Measurements from ENCODE around the gene LZTFL1. TPM values are rescaled to one million over a fixed set of nuclear protein-coding genes. Genes with fewer than 3 reads are reported as not detected.

Gene LZTFL1
- total and polyA plus RNA-seq, 2 donors = 13.8 to 39.1 TPM

DNA sequence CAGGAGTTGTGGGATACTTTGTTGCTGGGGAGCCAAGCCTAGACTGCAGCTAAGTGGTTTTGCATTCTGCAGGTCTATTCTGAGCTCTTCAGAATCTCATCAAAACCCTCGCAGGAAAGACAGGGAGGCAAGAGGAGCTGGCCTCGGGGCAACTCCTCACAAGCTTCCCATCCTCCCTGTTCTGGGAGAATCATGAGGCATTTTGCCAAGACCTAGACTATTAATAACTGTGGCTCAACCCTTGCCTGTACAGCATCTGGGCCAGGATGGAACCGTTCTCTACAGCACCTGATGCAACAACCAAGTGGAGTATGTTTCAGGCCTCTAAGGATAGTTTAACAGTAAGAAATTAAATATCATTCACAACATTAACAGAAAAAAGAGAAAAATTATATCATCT lies 25.4 kb downstream of the LZTFL1 start:
- no peak for DNase-seq (ENCODE audit: extremely low spot score)
- 49% methylated on average over 3 of the region's 3 CpGs for WGBS
- Histone ChIP-seq H3K4me1 (ENCODE audit: insufficient read depth) (peaks cover 1% of the 10 kb centered on the region), H3K4me3 (ENCODE audit: low read depth, low read length) (no peak overlapping the region), H3K36me3 (ENCODE audit: insufficient read depth) (no peaks in the 10 kb centered on the region), H3K27ac (ENCODE audit: low read depth) (no peak overlapping the region)

DNA sequence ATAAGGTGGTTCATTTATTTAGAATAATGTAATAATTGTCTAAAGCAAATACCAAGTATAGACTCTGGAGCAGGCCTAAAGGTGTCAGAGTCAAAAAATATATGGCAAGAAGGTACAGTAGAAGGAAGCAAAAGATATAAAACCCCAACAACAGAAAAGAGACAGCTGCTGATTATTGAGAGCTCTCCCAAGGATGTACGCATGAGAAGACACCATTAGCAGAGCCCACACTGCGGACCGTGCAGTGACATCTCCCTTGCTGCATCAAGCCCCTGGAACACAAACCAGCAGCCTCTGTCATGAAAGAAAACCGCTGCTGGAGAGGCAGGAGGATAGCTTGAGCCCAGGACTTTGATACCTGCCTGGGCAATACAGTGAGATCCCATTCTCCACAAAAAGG lies 27.6 kb downstream of the LZTFL1 start:
- Histone ChIP-seq H3K4me1 (ENCODE audit: insufficient read depth) (peaks cover 1% of the 10 kb centered on the region), H3K27ac (ENCODE audit: low read depth) (no peak overlapping the region), H3K36me3 (ENCODE audit: insufficient read depth) (no peaks in the 10 kb centered on the region), H3K4me3 (ENCODE audit: low read depth, low read length) (no peak overlapping the region)
- DNase-seq (ENCODE audit: extremely low spot score) = no peak
- 93% methylated on average over 4 of the region's 4 CpGs for WGBS

DNA sequence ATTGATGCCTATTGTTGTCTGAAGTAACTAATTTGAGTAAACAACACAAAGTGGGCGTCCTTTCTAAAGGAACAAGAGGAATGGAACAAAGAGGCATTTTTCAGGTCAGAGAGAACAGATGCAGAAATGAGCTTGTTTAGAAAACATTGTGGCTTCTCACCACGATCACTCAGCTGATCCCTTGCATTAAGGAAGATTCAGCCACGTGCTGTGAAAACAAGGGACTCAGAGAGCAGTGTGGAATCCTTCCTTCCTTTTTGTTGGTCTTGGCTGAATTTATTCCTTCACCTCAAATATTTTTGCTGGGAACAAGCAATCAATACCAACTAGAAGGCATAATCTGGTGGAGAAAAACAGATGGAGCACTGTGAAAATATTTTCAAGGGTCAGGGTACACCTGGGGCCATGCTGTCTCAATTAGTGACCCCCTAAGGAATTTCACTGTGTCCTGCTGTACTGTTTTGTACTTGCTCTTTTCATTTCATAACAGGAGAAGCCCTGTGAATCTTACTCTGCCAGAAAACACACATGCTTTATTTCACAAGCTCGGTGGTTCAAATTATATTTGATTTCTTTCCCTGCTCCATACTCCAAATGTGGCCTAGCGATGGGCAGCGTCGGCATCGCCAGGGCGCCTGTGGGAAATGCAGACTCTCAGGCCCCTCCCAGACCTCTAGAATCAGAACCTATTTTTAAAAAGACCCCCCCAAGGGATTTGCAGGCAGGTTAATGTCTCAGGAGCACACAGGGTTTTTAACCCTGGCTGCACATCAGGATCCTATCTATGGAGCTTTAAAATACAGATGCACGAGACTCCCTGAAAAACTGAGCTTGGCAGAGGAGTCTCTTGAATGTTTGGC lies 34.0 kb downstream of the LZTFL1 start:
- 67% methylated on average over 10 of the region's 10 CpGs for WGBS

DNA sequence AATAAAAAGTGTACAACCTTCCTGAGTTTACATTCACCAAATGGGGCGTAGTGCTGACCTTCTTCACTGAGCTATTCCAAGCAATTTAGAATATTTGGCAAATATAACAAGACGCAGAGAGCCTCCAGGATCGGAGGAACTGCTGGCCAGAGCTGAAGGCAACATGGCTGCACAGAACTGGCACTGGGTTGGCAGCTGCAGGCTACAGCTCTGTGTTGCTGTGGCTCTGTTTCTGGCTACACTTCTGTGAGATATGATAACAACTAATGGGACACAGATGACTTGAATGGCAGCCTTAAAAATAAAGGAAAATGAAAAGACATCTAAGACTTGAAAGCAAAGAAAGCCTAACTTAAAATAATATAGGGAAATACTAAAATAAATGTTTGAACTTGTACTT lies 34.8 kb downstream of the LZTFL1 start:
- H3K27ac ChIP-seq (ENCODE audit: low read depth) = no peak overlapping the region
- no peak for DNase-seq (ENCODE audit: extremely low spot score)
- H3K4me3 ChIP-seq (ENCODE audit: low read depth, low read length) = no peak overlapping the region
- H3K4me1 ChIP-seq (ENCODE audit: insufficient read depth) = no peaks in the 10 kb centered on the region
- WGBS = 92% methylated on average over 3 of the region's 3 CpGs
- H3K36me3 ChIP-seq (ENCODE audit: insufficient read depth) = no peaks in the 10 kb centered on the region

More for the DNA sequence above, 34.0 kb downstream of the LZTFL1 start:
- no peak for DNase-seq (ENCODE audit: extremely low spot score)
- Histone ChIP-seq H3K4me3 (ENCODE audit: low read depth, low read length) (no peak overlapping the region), H3K4me1 (ENCODE audit: insufficient read depth) (no peaks in the 10 kb centered on the region), H3K36me3 (ENCODE audit: insufficient read depth) (no peaks in the 10 kb centered on the region), H3K27ac (ENCODE audit: low read depth) (no peak overlapping the region)

DNA sequence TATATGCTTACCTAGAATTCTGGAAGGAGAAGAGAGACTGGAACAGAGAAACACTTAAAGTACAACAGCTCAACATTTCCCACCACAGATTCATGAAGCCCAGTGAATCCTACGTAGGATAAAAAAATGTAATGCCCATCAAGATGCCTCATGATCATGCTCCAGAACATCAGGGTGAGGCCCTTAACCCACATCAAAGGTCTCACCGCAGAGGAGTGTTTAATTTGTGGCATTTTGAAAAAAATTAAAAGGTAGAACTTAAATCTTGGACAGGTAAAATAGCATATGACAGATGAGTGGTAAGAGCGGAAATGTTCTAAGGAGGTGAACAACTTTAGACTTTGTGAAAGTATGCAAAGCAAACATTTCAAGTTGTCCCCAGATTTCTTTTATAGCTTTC lies 35.8 kb downstream of the LZTFL1 start:
- Histone ChIP-seq H3K36me3 (ENCODE audit: insufficient read depth) (no peaks in the 10 kb centered on the region), H3K27ac (ENCODE audit: low read depth) (no peak overlapping the region), H3K4me1 (ENCODE audit: insufficient read depth) (no peaks in the 10 kb centered on the region), H3K4me3 (ENCODE audit: low read depth, low read length) (no peak overlapping the region)
- DNase-seq (ENCODE audit: extremely low spot score) = no peak
- WGBS = 94% methylated on average over 3 of the region's 3 CpGs

DNA sequence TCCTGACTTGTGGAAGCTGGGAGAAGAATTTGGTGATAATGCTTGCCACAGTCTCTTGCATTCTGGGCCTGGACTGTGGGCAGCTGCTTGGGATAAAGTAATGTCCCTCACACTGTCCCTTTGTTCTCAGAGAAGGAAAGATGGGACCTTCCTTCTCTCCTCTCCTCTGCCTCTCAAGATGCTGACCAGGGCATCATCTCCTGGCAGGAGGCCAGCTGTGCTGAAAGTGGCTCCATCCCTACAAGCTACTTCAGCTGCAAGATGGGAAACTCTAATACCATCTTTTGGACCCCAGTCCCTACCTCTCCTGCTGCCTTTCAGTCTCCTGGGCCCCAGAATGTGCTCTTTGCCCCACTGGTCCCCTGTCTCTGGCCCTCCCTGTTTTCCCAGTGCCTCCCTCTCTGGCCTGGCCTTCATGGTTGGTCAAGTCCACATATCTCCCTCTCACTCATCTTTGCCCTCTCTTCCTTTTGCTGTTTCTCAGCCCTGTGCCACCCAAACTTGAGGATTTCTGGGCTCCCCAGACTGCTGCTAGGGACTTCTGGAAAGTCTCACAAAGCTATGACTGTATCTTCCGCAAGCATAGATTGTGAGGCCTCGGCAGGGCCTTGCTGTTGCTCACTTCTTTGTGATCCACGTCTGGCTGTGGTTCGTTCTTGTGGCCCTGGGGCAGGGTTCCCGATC lies 38.5 kb downstream of the LZTFL1 start:
- no peaks in the 10 kb centered on the region for H3K4me1 ChIP-seq (ENCODE audit: insufficient read depth)
- no peaks in the 10 kb centered on the region for H3K36me3 ChIP-seq (ENCODE audit: insufficient read depth)
- H3K4me3 ChIP-seq (ENCODE audit: low read depth, low read length) = no peak overlapping the region
- DNase-seq (ENCODE audit: extremely low spot score) = no peak
- H3K27ac ChIP-seq (ENCODE audit: low read depth) = no peak overlapping the region
- WGBS = 95% methylated on average over 5 of the region's 5 CpGs

DNA sequence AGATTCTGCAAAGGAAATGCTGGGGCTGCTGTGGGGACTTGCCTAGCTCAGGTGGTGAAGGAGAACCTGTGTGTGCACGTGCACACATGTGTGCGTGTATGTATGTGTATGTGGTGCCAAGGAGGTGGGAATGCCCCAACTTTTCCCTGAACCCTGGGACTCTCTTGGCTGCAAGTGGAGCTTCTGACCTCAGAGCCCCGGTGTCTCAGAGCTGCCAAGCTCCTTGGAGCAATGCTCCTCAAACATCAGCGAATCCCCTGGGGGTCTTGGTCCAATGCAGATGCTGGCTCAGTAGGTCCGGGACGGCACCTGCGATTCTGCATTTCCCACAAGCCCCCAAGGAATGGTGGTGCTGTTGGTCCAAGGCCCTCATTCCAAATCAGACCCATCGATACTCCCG lies 39.8 kb downstream of the LZTFL1 start:
- H3K27ac ChIP-seq (ENCODE audit: low read depth) = no peak overlapping the region
- no peak for DNase-seq (ENCODE audit: extremely low spot score)
- 93% methylated on average over 9 of the region's 9 CpGs for WGBS
- no peaks in the 10 kb centered on the region for H3K36me3 ChIP-seq (ENCODE audit: insufficient read depth)
- no peak overlapping the region for H3K4me3 ChIP-seq (ENCODE audit: low read depth, low read length)
- H3K4me1 ChIP-seq (ENCODE audit: insufficient read depth) = no peaks in the 10 kb centered on the region

DNA sequence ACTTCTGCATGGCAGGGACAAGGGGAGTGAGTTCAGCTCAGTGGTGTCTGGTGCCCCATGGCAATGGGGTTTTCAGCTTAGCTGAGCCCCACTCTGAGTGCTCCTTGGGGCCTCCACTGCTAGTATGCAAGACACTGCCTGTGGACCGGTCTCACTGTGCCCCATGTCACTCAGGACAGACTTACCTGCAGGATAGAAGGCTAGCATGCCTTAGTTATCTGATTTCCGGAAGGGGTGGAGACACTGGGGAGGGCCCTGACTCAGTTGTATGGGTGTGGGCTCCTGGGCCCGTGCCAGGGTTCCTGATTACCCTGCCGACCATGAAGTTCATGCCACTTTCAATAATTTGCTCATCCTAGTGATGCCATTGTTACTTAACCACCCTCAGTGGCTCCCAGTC lies 41.3 kb downstream of the LZTFL1 start:
- no peak overlapping the region for H3K27ac ChIP-seq (ENCODE audit: low read depth)
- no peaks in the 10 kb centered on the region for H3K36me3 ChIP-seq (ENCODE audit: insufficient read depth)
- H3K4me1 ChIP-seq (ENCODE audit: insufficient read depth) = no peaks in the 10 kb centered on the region
- no peak overlapping the region for H3K4me3 ChIP-seq (ENCODE audit: low read depth, low read length)
- DNase-seq (ENCODE audit: extremely low spot score) = no peak
- 66% methylated on average over 4 of the region's 4 CpGs for WGBS

DNA sequence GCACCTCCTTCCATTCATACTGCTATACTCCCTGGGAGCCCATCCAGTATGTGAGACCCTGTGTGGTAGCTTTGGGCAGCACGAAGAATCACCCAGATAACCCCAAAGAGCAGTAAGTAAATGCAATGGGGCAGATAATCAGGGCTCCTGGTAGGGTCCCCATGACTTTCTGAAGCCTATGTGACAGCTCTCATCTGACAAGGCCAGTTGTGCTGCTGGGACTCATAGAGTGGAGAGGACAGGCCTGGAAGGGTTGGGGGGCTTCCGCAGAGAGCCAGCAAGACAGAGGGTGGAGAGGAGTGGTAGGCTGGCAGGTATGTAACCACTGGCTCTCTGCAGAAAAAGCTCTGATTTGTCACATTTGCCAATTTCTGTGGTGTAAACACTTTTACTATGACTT lies 42.3 kb downstream of the LZTFL1 start:
- no peak for DNase-seq (ENCODE audit: extremely low spot score)
- Histone ChIP-seq H3K4me3 (ENCODE audit: low read depth, low read length) (no peak overlapping the region), H3K4me1 (ENCODE audit: insufficient read depth) (no peaks in the 10 kb centered on the region), H3K36me3 (ENCODE audit: insufficient read depth) (no peaks in the 10 kb centered on the region), H3K27ac (ENCODE audit: low read depth) (no peak overlapping the region)
- 93% methylated on average over 2 of the region's 2 CpGs for WGBS

DNA sequence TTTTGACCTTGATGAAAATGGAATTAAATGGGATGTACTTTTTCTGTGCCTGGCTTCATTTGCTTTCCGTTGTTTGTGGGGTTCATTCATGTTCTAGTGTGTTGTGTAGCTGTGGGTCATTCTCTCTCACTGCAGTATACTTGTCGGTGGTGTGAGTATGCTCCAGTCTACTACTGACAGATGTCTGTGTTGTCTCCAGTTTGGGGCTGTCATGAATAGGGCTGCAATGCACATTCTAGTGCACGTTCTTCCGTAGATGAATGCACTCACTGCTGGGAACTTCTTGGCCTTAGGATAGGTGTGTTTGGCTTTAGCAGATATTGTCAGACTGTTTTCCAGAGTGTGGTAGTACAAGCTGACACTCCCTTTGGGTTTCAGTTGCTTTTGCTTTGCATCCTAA lies 43.9 kb downstream of the LZTFL1 start:
- no peaks in the 10 kb centered on the region for H3K36me3 ChIP-seq (ENCODE audit: insufficient read depth)
- H3K4me1 ChIP-seq (ENCODE audit: insufficient read depth) = no peaks in the 10 kb centered on the region
- WGBS = 63% methylated on average over 4 of the region's 4 CpGs
- no peak for DNase-seq (ENCODE audit: extremely low spot score)
- no peak overlapping the region for H3K4me3 ChIP-seq (ENCODE audit: low read depth, low read length)
- no peak overlapping the region for H3K27ac ChIP-seq (ENCODE audit: low read depth)

DNA sequence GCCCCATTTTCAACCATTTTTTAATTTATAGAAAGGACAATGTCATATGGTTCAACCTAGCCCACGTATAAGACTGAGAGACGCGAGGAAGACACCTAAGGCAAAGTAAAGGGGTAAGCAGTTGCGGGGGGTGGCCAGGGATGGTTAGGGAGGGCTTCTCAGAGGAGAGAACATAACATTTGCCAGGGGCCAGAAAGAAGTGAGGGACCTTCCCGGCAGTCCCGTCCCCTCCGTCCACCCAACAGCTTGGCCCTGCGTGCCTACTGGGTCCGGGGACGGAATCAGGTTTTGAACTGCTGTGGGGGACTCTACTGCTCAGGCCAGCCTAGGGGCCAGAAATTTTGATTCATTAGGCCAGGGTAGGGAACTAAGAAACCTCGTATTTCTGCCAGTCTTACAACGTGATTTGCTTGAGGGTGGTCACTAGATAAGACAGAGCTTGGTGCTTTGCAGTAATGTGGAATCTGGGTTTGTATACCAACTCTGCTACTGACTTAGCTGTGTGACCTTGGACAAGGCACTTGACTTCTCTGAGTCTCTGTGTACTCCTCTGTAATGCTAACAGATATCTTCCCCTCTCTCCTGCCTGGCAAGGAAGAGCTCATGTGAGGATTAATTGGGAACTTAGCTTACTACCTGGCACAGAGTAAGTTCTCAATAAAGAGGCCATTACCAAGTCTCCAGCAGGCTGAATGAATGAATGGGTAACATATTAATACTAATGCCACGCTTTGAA lies 44.8 kb downstream of the LZTFL1 start:
- no peaks in the 10 kb centered on the region for H3K36me3 ChIP-seq (ENCODE audit: insufficient read depth)
- no peaks in the 10 kb centered on the region for H3K4me1 ChIP-seq (ENCODE audit: insufficient read depth)
- no peak for DNase-seq (ENCODE audit: extremely low spot score)
- H3K27ac ChIP-seq (ENCODE audit: low read depth) = no peak overlapping the region
- WGBS = 55% methylated on average over 13 of the region's 13 CpGs
- peak overlapping the region; percentile 33 for H3K4me3 ChIP-seq (ENCODE audit: low read depth, low read length)

DNA sequence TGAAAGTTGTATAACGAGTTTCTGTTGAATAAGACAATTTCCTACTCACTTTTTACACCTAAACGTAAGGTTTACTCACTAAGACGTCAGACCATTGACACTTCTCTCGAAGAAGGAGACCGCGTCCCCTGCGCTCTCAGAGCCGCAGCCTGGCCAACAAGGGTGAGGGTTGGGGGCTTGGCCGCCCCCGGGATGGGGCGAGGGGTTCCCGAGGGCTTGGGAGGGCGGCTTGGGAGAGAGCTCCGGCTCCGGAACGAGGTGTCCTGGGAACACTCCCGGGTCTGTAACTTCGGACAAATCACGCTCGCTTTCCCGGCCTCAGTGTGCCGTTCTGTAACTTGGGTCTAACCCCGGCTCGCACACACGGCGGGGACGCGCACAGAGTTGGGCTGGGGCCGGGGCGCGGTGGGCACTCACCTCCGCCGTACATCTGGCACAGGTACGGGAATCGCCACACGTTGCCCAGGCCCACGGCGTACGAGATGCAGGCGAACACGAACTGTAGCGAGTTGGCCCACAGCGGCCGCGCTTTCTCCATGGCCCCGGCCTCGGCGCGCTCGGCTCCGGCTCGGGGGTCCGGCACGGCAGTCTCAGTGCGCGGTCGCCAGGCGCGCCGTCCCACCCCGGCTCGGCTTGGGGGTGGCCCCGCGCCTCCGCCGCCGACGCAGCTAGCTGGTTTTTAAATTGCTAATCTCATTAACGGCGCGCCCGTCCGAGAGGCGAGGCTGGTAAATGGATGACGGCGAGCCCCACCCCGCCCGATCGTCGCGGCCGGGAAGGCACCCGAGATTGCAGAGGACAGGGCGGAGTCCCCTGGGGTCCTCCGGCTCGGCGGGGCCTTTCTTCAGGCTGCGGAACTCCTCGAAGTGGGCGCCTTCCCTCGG lies 45.8 kb downstream of the LZTFL1 start, which contains the start of gene SLC6A20:
Gene SLC6A20, minus strand, starts transcription at position 655 of the 884 bp plus-strand sequence. Its CDS starts 117 bp downstream, at position 538.
- 2% methylated on average over 91 of the region's 91 CpGs for WGBS
- H3K36me3 ChIP-seq (ENCODE audit: insufficient read depth) = no peaks in the 10 kb centered on the region
- peak within 1 kb of the TSS; percentile 33 for H3K4me3 ChIP-seq (ENCODE audit: low read depth, low read length)
- H3K4me1 ChIP-seq (ENCODE audit: insufficient read depth) = no peaks in the 10 kb centered on the region
- no peak within 1 kb of the TSS for H3K27ac ChIP-seq (ENCODE audit: low read depth)
- DNase-seq (ENCODE audit: extremely low spot score) = no peak

DNA sequence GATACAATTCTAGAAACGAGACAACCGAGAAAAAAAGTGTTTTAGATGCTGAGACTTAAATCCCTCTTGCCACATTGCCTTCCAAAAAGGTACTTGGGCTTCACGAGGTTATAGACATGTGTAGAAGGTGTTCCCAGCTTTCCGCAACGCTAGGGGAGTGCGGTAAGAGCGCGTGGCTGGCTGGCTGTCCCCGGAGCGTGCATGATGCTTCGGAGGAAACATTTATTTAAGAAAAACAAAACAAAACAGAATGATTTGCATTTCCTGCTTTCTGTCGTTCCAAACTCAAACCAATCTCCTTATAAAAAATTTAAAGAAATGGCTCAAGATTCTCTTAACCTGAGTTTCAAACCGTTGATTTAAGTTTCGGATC lies 46.4 kb downstream of the LZTFL1 start:
- no peaks in the 10 kb centered on the region for H3K4me1 ChIP-seq (ENCODE audit: insufficient read depth)
- no peak overlapping the region for H3K4me3 ChIP-seq (ENCODE audit: low read depth, low read length)
- DNase-seq (ENCODE audit: extremely low spot score) = no peak
- 24% methylated on average over 14 of the region's 14 CpGs for WGBS
- H3K36me3 ChIP-seq (ENCODE audit: insufficient read depth) = no peaks in the 10 kb centered on the region
- no peak overlapping the region for H3K27ac ChIP-seq (ENCODE audit: low read depth)
